GM18498 (cell line): ENCODE data around the gene GARIN1A.
"Not testable (repeated sequence)": the region's sequence is repeated elsewhere in the genome, so short reads cannot be mapped to it uniquely, and the experiment has no call there.

Experiments used
- ATAC-seq: cut with Tn5 transposase; IDR thresholded peaks from one replicate; pipeline ENCODE4 v1.9.1; 2021; ENCODE audit warnings: mild to moderate bottlenecking, moderate library complexity; ENCODE audit not compliant: unreplicated experiment

The GARIN1A gene

DNA sequence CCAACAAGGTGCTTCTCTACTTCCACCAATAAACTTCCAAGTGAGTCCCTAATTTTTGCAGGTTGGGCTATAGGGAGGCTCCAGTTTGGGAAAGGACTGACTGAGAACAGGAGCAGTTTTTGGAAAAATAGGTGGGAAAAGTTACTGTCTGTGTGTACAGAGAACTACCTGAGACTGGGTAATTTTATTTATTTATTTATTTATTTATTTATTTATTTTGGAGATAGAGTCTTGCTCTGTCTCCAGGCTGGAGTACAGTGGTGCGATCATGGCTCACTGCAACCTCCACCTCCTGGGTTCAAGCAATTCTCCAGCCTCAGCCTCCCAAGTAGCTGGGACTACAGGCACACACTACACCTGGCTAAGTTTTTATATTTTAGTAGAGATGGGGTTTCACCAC lies 11.2 kb downstream of the GARIN1A start:
- ATAC-seq = not testable (repeated sequence)

- ATAC-seq = not testable (repeated sequence)
Measured at GRCh38 chr7:128683738-128684137, 11.6 kb downstream of the GARIN1A start.

DNA sequence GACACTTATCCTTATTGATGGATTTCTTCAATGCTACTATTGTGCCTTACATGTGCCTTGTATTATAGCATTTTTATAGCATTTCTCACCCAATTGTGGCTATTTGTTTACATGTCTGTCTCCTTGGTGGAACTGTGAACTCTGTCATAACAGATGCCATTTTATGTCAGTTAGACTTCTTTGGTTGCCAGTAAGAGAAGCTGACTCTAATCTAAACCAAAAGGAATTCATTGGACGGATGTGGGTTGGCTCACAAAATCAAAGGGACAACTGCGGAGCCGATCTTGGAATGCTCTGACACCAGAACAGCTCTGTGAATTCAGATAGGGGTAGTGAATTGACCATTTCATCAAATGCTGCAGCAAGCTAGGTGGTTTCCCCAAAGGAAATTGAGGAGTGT lies 15.0 kb downstream of the GARIN1A start:
- ATAC-seq = no peak

GRCh38 chr7:128688492-128688891 lies 16.4 kb downstream of the GARIN1A start:
- ATAC-seq = no peak

GRCh38 chr7:128689161-128689935 lies 17.3 kb downstream of the GARIN1A start:
- not testable (repeated sequence) for ATAC-seq

DNA sequence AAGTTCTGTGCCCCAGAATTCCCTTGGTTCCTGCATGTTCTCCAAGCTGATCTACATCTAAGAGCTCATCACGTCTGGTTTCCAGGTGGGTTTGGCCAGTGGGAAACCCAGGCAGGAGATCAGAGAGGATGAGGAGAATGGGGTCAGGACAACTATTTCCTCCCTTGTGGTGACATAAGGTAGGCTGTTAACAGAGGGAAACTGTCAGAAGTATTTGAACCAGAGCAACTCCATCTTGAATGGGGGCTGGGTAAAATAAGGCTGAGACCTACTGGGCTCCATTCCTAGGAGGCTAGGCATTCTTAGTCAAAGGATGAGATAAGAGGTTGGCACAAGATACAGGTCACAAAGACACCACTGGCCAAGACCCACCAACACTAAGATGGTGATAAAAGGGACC lies 19.1 kb downstream of the GARIN1A start:
- no peak for ATAC-seq

GRCh38 chr7:128692623-128693270 lies 20.7 kb downstream of the GARIN1A start:
- no peak for ATAC-seq

DNA sequence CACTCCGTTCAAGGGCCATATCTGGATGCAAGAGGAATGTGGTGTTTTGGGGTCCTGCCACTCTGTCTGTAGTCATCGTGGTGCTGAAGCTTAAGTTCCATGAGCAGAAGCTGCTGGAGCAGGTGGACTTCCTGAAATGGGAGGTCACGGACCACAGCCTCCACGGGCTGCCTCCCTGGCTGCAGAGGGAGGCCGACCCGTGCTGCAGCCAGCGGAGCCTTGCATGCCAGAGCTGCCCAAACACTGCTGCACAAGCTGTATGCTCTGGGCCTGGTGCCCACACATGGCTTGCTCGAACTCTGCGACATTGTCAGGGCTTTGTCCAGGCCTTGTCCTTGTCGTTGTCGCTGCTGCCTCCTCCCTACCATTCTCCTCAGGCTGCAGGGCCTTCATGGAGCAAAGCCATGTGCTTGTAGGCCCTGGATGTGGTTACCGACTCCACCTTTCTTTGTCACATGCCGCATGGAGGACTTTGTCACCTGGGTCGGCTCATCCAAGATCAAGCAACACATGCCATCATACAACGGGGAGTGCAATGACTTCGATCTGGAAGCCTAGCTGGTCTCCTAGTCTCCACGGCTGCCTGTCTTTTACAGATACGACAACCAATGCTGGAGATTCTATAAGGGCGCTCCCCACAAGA lies 21.4 kb downstream of the GARIN1A start:
- ATAC-seq = no peak

DNA sequence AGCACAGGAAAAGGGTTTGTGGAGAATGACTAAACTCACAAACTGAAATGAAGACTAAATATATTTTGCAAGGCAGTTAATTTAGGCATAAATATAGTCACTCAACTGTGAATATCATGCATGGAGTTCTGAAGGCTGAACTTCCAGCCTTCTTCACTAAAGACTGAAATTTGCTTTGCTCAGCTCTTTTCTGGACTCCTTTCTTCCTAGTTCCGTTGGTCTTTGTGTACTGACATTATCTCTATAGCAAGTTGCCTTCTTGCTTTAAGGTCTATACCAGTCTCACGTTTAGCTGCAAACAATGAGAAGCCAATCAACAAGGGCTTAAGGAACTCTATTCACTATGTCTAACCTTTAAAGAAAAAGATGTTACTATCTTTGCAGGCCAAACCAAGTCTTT lies 22.6 kb downstream of the GARIN1A start:
- ATAC-seq = no peak

DNA sequence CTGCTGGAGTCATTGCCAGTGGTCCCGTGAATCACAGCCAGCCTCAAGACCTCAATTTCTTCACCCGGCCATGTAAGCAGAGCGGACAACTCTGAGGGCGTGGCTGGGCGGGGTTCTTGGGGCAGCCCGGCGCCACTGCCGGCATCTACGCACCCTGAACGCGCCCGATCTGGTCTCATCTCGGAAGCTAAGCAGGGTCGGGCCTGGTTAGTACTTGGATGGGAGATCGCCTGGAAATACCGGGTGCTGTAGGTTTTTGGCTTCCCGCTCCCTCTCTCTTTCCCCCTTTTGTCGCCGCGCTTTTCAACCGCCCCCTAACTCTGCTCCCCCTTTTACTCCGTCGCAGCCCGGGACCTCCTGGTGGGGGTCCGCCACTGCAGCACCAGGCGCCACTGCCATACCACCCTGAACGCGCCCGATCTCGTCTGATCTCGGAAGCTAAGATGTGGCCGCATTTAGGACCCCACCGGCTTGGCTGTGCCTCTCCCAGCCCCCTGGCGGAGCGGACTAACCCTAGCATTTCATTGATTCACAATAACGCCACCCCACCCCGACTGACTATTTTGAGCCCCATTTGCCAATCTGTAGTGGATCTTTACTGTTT lies 25.3 kb downstream of the GARIN1A start:
- no peak for ATAC-seq

DNA sequence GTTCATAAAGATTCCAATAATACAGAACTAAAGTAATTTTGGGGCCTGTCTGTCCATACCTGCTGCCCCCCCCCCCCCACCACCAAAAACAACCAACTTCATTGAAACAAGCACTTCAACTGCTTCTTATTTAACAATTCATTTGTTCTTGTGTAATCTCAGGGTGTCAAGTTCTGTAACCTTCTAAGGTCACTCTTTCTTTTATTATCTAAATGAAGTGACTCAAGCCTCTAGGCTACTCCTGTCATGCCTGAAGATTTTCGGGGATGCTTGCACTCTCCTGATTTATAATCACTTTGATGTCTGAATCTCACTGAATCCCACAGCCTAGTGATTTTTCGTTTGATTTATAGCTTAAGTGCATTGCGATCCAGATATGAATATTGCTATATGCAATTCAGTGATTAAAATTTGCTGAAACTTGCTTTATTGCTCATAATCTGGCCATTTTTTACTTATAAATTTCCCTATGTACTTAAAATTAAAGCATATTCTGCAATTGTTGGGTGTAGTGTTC lies 27.2 kb downstream of the GARIN1A start:
- ATAC-seq = no peak

DNA sequence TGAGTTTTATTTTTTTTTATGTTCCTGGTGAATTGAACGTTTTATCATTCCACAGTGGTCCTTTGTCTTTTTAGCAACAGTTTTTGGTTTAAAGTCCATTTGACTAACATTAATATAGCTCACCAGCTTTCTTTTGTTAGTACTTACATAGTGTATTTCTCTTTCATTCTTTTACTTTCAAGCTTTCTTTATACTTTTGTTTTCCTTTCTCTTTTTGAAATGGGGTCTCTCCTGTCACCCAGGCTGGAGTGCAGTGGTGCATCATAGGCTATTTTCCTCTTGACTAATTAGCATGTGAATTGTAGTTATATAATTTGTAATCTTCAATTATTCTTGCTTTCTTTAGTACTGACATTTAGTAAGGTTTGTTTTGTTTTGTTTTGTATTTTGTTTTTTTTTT lies 27.8 kb downstream of the GARIN1A start:
- ATAC-seq = no peak

DNA sequence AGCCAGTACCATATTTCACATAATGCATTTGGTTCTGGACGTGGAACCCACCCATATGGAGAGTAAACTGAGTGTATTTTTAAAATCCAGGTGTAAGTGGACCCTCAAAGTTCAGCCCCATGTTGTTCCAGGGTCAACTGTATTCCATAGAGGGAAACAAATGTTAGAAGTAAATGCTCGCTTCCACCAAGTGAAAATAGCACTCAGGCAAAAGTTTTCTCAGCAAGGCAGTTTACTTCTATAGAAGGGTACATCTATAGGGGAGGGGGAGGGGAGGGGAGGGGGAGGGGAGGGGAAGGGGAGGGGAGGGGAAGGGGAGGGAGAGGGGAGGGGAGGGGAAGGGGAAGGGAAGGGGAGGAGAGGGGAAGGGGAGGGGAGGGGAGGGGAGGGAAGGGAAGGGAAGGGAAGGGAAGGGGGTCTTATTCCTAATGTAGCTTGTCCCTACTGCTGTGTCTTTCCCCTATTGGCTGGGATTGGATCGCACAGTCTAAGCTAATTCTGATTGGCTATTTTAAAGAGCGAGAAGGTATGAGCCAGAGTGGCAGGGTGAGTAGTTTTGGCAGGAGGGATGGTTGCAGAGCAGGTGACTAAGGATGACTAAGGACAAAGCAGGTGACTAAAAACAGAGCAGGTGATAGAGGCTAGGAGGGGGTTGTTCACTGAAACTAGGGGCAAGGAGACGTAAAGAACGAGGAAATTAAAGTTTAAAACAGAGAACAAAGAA lies 29.1 kb downstream of the GARIN1A start:
- ATAC-seq = no peak

GRCh38 chr7:128703609-128704241 lies 31.6 kb downstream of the GARIN1A start:
- no peak for ATAC-seq

- ATAC-seq = no peak
Measured at GRCh38 chr7:128705891-128706333, 33.8 kb downstream of the GARIN1A start.

GRCh38 chr7:128707752-128708151 lies 35.7 kb downstream of the GARIN1A start:
- no peak for ATAC-seq

- ATAC-seq = no peak
Measured at GRCh38 chr7:128708235-128708634, 36.1 kb downstream of the GARIN1A start.

- ATAC-seq = no peak
Measured at GRCh38 chr7:128708824-128709223, 36.7 kb downstream of the GARIN1A start.

- no peak for ATAC-seq
Measured at GRCh38 chr7:128710481-128710880, 38.4 kb downstream of the GARIN1A start.

DNA sequence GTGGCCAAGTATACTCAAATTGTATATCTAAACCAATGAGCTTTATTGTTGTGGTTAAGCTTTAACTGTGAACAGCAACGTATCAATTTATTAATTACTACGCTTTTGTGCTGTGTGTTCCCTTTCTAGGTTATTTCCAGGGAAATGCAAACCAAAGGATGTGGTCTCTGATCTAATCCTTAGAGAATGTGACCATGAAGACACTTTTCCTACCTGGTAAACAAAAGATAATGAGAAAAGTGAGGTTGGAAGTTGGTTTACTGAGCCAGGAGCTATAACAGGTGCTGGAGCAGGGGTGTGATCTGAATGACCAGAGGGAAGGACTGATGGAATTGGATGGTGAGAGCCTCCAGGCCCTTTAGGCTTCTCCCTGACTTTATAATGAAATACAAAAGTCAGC lies 41.7 kb downstream of the GARIN1A start:
- no peak for ATAC-seq
